ENCODE data around the gene SERTAD2.

Gene SERTAD2

DNA sequence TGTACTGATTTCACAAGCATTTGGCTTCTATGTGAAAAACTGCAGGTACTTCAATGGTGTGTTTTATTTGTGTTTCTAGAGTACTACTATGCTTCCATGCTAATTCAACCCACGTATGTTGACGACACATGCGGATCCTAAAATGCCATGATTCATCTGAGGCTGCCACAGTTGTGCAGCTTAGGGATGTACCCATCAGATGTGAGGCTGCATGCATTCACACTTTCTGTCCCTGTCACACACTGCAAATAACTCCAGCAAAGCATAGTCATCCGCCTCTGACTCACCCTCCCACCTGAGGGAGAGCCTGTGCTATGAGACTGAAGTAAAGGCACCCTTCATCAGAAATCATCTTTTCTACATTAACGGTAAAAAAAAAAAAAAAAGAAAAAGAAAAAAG is 22.1 kb upstream of the SERTAD2 start:
- no peak for DNase-seq (ENCODE audit: low spot score)

DNA sequence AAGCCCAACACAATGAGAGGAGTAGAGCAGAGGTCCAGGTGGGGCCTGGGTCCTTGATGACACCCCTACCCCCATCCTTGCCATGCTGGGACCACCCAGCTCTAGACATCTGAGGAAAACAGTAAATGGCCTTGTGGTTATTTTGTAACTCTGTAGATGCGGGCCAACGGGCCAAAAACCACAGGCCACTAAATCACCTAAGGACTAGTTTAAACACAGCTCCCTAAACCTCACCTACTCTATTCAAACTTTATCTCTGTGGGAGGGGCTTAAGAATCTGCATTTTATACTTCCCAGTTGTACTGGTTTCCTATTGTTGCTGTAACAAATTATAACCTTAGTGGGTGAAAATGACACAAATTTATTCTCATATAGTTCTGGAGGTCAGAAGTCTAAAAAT is 19.0 kb upstream of the SERTAD2 start:
- no peak for DNase-seq (ENCODE audit: low spot score)

DNA sequence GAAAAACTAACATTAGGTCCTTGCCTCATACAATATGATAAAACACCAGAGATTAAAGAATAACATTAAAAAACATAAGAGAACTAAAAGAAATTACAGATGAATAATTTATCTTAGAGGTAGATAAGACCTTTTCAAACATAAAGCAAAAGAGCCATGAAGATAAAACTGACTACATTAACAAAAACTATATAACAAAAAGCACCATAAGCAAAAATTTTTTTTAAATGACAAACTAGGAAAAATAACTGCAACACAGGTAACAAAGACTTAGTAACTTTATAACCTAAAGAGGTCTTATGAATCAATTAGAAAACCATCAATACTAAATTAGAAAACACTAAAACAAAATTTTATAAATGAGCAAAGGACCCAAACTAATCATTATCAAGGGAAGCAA is 16.3 kb upstream of the SERTAD2 start:
- no peak for DNase-seq (ENCODE audit: low spot score)

DNA sequence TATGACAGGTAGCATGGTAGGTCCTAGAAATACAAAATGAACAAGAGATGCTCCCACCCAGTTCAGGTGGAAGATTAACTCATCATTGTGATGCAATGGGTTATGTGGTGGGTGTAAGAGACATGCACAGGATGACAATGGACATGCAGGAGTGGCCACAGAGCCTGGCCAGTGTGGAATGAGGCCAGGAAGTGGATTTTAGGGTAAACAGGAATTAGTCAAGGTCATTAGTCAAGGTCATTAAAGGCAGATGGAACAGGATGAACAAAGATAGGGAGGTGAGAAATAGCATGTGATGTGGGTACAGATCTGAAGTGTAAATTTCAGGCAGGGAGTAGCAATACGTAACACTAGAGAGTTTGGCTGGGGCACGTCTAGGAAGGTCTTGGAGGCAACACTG is 15.6 kb upstream of the SERTAD2 start:
- no peak for DNase-seq (ENCODE audit: low spot score)

DNA sequence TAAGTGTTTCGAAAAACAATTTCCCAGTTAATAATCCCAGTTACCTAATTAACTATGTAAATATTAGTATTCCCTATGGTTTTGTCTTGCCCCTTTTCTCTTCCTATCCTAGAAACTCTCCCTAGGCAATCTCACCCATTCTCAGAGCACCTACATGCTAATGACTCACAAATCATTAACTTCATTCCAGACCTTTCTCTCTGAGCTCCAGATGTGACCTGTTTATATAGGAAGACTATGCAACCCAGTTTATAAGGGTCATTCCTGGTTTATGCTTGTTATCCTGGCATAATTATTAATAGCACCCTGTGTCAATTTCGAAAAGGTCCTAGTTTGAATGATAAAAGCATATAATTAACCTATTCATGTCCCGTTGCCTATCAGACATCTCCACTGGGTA is 14.8 kb upstream of the SERTAD2 start:
- DNase-seq (ENCODE audit: low spot score) = no peak

DNA sequence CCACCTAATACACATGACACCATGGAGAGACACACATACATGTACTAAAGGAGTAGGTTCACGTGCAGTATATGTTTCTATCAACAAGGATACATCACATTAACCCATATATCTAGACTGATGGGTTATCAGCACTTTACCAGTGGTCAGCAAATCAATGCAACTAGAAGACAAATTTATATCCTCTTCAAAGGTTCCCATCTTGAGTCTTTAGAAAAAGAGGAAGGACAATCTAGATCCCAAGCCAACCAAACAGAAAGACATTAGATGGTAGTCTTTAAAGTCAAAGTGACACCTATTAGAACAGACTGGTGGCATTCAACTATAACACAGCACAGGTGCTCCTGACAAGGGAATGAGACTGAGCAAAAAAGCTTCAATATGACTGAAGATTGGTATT is 13.8 kb upstream of the SERTAD2 start:
- no peak for DNase-seq (ENCODE audit: low spot score)

DNA sequence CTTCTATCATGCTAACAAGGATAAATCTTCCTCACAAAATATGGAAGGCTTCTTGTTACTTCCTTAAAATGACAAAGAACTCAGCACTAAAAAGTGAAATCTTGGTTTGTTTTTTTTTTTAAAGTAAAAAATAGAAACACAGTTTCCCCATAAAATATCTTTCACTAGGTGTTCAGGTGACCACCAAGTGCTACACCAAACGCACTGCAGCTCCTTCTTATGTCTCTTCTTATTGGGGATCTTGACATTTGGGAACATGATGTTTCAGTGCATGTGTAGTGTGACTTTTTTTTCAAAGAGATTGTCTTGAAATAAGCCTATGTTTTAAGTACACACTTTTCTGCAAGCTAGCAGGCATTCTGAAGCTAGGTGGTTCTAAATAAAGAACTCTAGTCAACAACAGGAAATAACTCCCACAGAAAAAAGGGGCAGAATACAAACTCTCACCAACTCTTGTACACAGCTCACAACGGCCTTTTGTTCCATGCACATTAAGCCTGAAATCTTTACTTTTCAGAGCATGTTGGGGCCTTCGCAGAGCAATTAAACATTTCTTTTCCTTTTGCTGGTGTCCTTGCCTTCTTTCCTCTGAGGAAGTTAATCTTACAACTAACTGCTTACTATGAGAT is 13.2 kb upstream of the SERTAD2 start:
- no peak for DNase-seq (ENCODE audit: low spot score)

DNA sequence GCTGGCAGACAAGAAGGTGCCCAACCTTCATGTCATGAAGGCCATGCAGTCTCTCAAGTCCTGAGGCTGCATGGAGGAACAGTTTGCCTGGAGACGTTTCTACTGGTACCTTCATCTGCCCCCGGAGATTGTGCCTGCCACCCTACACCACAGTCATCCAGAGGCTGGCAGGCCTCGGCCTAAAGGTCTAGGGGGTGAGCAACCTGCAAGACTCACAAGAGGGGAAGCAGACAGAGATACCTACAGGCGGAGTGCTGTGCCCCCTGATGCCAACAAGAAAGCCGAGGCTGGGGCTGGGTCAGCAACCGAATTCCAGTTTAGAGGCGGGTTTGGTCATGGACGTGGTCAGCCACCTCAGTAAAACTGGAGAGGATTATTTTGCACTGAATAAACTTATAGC is 12.0 kb upstream of the SERTAD2 start:
- DNase-seq (ENCODE audit: low spot score) = no peak

DNA sequence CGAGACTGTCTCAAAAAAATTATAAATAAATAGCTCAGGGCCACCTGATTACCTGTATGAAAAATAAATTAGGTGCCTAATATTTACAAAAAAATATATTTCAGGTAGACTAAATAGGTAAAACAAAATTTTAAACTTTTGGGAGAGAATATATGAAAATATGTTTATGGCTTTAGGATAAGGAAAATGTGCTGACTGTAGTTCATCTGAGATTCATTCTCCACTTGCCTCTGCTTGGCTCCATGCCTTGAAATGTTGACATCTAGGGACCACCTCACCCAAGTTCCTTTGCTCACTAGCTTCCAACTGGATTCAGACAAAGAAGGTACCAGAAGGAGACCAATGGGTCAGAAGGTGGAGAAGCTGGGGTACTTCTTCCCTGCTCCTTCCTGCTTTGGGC is 9.7 kb upstream of the SERTAD2 start:
- DNase-seq (ENCODE audit: low spot score) = no peak

DNA sequence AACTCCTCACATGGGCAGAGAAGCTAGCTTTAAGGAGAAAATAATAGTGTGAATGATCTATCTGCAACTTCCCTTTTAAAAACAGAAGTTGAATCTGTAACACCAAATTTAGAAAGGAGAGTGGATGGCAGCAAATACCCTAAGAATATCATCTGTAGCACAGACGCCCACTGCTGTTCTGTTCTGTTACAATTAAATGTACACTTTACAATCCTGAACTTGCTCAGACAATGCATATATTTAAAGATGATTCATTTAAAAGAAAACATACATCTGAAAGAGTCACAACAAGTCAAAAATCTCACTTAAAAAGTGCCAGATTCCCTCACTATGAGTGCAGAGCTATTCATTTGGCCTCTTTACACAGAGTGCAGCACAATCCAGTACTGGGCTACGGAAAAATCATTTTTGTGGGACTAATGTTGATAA is 8.0 kb upstream of the SERTAD2 start:
- DNase-seq (ENCODE audit: low spot score) = no peak

DNA sequence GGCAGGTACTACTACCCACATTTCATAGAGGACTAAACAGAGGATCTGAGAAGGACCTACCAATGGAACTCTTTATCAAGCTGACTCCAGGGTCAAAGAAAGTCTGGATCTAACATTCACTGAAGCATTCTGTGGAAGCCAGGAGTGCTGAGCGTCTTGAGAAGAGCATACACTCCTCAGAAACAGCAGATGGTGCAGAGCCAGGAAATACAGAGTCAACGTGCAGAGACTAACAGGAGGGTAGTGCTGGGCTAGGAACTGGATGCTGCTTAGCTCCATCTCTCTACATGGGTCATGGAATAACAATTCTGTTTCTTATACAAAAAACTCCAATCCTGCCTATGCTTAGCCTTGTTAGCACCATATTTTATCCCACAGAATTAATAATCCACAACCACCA is 5.5 kb upstream of the SERTAD2 start:
- no peak for DNase-seq (ENCODE audit: low spot score)

DNA sequence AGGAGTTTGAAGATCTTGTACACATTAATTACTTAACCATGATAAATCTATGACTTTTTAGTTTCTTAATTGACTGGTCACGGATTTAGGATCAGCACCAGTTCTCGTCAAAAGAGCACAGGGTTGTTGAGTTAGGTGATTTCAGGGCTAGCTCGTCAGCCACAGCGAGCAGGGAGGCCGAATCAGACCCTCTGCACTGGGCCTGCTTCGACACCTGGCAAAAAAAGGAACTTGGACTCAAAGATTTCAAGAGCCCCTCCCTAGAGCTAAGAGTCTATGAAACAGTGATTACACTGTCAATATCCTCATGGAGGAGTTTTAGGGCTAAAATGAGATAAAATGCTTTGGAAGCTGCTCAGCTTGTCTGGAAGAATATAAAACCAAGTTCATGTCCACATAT is 4.6 kb upstream of the SERTAD2 start:
- DNase-seq (ENCODE audit: low spot score) = no peak

DNA sequence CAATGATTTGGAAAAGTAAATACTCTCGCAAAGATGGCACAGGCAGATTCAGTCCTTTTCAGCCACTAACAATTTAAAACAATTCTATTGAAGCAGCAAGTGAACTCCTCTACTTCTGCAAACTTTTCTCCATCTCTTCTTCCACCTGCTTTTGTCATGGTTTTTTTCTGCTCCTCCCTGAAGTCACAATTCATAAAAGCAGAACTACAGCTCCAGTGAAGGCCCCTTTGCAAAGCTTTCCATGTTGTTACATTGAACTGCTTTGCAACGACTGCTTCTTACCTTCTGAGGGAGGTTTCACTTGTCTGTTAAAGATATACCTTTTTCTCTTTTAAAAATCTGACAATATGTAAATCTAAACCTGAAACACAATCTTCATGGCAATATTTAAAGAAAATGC is 3.7 kb upstream of the SERTAD2 start:
- no peak for DNase-seq (ENCODE audit: low spot score)

DNA sequence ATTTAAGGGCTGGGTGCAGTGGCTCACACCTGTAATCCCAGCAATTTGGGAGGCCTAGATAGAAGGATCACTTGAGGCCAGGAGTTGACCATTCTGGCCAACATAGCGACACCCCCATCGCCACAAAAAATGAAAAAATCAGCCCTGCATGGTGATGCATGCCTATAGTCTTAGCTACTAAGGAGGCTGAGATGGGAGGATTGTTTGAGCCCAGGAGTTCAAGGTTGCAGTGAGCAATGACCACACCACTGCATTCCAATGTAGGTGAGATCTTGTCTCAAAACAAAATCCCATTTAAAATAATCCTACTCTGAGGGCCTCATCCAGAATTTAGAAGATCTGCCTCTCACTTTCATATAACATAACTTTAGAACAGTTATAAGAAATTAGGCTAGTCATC is 2.7 kb upstream of the SERTAD2 start:
- DNase-seq (ENCODE audit: low spot score) = no peak

DNA sequence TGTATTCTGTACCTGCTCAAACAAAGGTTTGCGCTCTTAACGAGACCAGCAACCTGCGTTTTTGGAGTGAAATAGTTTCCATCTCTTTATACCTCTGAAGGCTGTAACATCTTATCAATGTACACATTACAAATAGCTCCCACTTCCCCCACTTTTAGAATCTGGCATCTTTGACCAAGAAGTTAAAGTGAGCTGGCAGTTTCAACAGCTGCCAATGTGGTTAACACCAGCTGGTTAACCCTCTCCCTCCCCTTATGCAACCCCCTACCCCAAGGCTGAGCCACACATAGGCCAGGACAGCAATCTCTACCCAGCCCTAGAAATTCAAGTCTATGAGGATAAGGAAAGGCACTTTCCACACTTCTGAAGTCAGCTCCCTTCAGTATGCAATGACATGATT is 2.2 kb upstream of the SERTAD2 start:
- DNase-seq (ENCODE audit: low spot score) = no peak

DNA sequence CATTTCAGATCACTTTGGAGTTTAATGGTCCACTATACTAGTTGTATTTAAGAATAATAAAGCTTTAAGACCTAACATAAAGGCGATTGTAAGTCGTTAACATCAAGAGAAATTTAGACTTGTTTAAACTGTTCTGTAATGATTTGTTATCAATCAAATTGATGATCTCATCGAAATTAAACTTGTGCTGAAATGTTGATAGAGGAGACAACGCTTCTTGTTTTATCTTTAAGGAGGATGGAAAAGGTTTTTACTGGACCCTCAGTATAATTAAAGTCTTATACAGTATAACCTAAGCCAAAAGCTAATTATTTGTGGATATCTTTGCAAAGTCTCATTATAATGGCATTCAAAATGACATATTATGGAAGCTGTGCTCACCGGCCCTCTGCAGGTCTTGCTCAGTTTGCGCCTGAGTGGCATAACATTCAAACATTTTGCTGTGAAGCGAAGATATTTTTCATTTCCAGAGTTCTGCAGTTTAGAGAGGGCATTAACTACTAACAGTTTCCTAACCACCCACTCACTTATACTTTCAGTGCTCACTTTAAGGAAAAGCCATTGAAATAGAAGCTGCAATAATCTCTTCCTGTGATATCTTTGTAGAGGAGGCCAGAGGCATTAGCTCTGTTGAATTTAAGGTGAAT is 1.4 kb upstream of the SERTAD2 start:
- peak; percentile 58 for DNase-seq (ENCODE audit: low spot score)

DNA sequence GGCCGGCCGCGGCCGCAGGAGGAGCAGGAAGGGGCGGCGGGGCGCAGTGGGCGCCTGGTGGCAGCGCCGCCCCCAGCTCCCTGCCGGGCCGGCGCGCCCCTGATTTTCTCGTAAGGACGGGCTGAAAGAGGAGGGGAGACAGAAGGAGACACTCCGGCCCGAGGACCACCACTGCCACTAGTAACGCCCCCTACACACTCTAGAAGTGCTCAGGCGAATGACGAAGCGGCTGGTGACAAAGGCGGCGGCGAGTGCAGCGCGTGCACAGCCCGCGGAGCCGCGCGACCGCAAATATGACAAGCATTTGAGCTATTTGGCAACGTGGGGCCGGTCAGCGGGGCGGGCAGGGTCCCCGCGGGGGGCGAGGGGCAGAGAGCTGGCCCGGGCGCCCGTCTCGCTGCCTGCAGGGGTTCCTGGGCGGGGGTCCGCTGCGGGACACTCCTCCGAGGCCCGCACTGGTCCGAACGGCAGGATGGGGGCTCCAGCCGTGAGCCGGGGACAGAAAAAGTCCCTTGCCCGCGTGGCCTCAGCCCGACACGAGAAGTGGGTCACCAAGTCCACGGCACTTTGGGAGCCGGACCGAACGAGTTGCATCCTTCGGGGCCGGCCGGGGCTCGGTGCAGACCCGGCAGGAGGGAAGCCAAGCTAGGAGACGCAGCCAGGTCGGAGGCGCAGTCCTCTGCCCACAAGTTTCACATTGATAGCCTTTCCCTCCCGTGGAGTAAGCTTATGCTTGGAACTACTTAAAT is 524 bp upstream of the SERTAD2 start:
- peak; percentile 93 for DNase-seq (ENCODE audit: low spot score)

DNA sequence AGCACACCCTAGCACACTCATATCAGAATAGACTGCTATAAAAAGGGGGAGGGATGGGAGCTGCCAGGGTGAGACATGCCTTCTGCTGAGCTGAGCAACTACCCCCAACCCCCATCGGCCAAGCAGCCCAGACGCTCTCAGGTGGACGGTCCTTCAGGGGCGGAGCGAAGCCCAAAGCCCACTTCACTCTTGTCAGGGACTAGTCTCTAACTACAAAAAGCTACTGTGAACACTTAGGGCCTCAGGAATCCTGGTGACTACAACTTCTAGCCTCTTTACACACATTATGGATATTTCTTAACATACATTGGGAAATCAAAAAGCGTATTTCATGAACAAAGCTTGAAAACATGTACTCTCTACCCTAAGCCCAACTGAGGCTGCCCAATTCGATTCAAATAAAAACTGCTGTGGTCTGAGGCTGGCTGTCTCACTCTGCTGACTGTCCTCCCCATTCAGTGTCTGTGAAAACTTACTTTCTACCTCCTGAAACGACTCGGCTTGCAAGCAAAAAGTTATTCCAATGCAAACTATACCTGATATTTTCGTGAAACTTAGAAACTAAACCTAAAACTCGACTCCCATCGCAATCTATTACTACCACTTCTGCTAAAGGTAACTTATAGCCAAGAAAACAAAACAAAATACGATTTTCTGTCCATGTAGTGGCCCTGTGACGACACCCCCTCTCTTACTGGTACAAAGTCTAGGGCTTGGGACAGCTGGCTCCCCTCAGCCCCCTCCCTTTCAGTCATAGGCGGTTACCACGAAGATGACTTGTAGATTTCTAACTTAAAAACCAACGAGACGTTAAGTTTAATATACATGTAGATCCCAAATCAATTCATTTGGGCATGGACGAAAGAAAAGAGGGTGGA is 1.2 kb downstream of the SERTAD2 start:
- DNase-seq (ENCODE audit: low spot score) = no peak

DNA sequence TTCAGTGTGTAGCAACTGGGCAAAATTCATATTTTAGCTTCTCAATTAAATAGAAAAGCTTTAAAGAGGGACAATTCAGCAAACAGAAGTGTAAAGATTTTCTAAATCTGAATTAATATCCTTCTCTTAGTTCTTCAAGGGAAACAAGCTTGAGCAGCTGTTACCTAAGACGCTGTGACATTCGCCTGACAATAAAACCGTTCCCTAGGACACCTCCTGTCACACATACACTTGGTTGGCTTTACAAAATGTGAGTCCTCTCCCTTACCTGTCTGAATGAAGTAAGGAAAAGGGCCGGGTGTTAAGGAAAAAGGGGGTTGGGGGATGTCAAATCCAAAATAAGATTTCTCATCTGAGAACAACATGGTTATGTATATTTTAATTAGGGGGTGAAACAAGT is 2.1 kb downstream of the SERTAD2 start:
- no peak for DNase-seq (ENCODE audit: low spot score)

DNA sequence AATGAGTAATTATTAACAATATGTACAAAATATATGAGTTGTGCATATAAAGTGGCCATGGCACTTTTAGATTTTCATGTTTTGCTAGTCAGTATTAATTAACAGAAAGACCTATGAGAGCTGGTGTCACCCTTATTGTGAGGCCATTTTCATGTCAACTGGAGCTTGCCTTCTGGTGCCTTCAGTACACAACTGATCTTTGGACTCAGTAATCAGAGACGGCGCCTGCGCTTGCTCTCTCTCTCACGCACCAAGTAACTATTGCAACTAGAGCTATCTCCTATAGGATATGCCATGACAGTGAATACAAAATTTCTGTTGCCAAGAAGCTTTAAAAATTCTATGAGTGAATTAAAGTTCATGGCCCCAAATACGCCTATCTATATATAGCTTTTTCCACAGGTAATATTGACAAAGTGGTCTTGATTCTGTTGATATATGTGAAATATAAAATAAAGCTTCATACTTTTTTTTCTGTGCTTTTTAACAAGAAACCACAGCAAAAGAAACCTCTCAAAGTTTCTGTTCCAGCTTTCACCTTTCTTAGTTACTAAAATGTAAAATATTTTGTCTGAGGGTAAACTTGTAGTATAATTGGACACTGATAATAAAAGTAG is 2.9 kb downstream of the SERTAD2 start:
- no peak for DNase-seq (ENCODE audit: low spot score)

DNA sequence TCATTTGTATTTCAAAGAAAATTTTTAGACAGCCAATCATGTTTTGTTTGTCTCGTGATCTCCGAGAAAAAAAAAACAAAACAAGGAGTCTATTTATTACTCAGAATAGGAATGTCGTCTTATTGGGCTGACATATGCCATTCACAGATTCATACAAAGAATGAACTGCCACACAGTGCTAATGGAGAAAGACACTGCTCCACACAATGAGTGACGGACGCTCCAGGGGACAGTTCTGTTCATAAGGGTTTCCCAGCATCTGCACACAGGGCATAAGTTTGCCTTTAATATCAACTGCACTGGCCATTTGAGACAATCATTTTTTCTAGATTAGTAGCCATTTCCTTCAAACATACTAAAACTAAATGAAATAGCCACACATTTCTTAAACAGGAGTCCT is 3.4 kb downstream of the SERTAD2 start:
- no peak for DNase-seq (ENCODE audit: low spot score)

DNA sequence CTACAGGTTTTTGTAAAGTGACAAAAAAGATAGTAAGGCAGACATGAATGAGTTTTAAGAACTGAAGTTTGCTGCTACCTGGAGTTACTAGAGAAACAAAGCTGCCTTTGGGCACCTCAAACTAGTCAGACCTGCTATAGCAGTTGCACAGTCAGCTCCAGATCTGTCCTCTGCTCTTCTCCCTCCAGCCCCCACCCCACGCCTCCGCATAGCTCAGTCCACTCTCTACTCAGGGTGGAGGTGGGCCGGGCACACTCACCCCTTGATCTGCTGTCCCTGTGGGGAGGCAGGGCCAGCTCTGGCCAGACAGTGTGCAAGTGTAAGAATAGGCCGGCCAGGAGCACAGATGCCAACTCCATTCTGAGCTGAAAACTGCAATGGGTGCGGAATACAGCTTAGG is 4.1 kb downstream of the SERTAD2 start:
- no peak for DNase-seq (ENCODE audit: low spot score)
